NCI-H1930 (cell line): ENCODE measurements around the gene PCDHAC2.

ENCODE experiments used
- DNase-seq, 2 experiments: peaks; one replicate each; lab custom pipeline; 2025; lab: John Stamatoyannopoulos, UW

Gene PCDHAC2

DNA sequence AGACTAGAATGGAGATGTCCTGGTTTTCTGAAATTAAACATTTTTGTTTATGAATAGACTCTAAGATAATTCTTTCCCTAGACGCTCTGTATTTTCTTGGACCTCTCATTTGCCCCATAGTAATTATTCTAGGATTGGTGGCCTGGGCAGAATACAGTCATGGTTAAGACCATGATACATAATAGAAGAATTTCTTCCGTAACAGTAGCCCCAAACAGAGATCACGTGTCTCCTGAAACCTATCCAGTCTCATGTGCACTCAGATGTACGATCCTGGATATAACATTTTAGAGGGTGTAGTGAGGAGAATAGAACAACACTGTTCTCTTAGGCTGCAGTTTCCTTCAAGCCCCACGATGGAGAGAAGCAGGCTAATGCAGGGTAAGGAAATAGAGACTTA lies 22.3 kb downstream of the PCDHAC2 start:
- no peak for DNase-seq

DNA sequence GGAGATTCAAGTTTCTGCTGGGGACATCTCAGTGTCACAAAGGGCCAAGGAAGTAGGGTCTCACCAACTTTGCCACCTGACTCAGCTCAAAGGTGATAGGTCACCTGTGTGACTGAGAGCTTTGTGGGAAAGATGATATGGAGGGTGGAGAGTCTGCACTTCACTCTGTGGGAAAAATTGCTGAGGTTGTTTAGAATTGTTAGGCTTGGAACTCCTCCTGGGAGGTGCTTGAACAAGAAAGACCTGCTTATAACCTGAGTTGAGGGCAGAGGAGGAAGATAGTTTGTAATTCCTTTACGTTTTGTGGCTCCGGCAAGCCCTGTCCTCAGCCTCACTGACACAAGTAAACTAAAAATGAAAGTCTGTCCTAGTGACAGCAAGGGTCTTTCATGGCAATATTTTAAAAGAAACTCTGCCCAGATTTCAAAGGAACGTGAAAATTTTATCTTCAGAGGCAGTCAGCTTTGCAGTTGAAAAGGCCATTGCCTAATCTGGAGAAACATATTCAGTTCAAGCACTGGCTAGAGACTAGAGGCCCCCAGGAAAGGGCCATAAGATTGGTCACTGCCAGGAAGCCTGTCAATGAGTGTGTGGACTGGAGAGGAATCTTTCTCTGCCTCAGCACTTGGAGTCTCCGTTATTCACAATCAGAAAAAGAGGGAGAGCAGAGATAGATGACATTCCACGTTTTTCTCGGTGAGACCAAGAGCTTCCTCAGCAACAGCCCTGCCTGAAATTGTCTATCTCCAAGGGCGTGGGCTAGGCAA lies 23.2 kb downstream of the PCDHAC2 start:
- no peak for DNase-seq

DNA sequence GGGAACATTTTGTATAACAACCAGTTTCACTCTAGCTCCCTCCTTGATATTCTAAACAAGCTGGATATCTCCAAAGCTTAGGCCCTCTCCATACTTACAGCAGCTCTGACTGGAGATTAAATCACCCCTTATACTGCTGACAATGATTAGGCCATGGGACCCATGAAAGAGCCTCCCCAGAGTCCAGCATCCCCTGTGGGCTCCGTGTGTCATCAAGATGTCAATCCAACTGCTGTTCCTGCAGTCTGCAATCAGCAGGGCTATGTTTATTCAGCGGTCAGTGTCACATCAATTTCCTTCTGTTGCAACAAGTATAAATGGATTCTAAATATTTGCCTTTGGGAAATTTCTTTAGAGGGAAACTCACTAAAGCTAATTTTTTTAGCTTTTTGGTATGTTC lies 26.6 kb downstream of the PCDHAC2 start:
- peak in 1 of 2 experiments; percentile 40 for DNase-seq

DNA sequence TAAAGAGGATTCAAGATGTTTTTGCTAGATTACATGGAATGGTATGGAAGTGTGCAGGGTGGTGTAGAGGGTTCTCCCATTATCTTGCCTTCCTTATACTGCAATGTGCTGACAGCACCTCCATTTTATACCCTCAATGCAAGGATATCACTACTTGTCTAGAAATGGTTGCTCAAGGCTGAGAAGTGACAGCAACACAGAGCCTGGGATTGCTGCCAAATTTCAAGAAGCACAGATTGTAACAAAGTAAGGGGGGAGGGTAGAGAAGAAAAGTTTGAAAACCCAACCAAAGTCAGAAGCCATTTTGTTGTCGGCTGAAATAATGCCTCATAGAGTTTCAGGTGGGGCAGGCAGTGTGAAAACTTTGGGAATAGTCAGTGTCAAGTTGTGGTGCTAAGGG lies 29.8 kb downstream of the PCDHAC2 start:
- DNase-seq = no peak

DNA sequence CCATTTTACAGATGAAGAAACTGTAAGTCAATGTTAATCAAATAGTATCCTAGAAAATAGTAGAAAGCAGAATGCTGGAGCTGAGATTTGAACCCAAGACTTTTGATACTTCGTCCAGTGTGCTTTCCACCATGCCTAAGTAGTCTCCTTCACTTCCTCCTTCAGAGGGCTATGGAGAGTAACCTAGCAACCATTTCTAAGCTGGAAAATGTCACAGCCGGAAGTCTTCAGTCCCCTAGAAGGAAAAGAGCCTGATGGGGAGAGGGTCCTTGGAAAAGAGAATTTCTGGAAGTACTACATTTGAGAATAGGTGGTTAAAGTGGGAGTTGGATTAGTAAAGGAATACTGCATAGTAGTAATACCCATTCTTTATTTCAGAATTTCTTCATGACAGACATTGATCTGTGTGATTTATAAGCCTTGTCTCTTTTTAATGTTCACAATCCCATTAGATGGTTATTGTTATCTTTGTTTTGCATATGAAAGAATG lies 32.7 kb downstream of the PCDHAC2 start:
- DNase-seq = no peak

DNA sequence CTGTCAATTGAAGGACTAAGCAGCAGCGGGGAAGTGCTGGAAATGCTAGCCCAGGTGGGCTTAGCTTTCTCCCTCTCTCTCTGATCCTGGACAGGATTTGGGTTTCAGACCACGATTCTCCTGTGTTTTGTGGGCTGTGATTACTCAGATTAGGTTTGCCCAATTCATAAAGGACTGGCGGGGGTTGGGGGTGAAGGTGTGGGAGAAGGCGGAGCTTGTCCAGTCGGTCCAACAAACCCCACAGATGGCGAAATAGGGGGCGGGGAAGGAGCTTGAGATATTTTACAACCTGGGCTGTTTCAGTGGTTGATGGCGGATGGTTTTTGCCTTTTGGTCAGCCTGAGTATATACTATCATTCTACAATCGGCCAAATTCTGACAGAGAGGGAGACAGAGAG lies 35.2 kb downstream of the PCDHAC2 start:
- DNase-seq = peak; percentile 13 to 29

DNA sequence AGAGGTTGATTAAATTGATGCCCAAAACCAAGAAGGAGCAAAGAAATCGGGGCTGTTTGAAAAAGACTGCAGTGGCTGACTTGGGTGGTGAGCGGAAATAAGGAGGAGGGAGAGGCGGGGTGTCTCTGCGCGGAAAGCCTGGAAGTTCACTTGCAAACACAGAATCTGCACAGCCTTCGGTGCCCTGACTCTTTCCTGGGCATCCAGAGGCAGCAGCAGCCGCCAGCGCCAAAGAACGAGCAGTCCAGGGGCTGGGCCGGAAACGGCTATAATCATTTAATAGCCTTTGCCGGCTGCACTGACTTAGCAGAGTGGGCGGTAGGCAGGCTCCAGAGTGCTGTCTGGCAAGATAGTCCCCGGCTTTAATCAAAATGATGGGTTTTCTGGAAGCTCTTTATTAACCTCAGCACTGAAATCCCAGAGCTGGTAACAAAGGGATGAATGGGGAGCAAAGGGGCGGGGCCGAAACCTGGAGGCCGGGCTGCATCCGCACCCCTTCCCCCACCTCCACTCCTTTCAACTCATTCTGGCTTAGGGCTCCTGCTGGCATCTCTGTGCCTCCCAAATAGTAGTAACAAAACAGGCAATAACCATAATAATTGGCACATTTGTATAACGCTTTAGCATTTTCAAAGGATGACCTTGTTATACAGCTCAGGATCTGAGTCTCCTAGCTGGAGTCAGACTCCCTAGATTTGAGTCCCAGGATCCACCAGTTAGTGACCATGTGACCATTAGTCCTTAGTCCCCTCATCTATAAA lies 35.7 kb downstream of the PCDHAC2 start:
- peak in 1 of 2 experiments; percentile 53 for DNase-seq

DNA sequence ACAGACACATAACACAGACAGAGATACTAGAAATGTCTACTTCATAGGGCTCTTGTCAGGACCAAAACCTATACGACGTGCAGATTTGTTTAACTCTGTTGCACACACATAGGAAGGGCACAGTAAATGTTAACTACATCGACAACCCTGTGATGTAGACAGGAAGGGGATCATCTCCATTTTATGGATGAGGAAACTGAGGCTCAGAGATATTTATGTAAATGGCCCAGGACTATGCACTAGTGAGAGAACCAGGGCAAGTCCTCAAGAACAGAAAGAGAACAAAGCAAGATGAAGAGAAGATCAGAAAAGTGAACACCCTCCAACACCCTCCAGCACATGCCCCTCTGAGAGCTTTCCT lies 36.3 kb downstream of the PCDHAC2 start:
- DNase-seq = no peak

DNA sequence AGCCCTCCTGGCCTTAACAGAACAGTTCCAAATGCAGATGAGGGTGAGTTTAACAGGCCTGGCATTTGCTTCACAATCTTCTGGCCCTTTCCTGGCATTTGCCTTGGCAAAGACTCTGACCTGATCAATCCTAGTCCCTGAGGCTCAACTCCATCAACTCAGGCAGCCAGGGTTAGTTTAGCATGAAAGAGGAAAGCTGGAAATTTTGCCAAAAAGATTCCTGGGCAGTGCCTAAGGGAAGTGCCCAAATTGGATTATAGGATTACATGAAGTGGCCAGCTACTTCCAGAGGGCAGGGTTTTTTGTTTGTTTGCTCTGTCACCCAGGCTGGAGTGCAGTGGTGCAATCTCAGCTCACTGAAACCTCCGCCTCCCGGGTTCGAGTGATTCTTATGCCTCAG lies 36.8 kb downstream of the PCDHAC2 start:
- no peak for DNase-seq

DNA sequence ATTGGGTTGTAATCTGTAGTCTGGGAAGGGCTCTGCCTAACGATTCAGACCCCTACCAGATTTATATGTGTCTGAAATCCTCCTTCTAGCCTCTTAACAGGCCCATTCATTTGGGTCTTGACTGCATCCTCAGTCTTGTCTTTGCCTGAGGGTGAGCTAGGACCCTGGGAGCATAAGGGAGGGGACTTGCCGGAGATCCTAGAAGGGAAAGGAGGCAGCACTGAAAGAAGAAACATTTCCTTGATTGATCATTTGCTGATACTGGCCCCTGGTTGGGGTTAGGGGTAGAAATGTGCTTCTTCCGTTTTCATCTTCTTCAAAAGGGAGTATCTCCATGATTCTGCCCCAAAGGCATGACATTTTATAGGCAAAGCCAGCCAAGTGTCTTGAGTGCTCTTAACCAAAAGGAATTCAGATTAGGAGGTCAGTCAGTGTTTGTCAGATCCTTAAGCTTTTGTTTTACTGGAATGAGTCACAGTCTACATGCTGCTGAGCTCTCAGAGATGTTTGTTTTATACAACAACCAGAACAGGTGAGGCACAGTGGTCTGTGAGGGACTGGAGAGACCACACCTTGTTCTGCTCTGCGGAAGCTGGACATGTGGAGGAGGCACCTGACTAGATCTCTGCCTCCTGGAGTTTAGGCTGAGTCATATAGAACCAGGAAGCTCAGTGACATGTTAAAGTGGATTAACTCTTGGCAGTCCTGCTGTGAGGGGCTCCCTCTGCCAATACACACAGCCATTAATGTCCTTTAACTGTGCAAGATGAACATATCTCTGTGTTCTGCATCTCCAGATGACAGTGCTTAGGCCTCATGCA lies 37.7 kb downstream of the PCDHAC2 start:
- peak in 1 of 2 experiments; percentile 4 for DNase-seq

DNA sequence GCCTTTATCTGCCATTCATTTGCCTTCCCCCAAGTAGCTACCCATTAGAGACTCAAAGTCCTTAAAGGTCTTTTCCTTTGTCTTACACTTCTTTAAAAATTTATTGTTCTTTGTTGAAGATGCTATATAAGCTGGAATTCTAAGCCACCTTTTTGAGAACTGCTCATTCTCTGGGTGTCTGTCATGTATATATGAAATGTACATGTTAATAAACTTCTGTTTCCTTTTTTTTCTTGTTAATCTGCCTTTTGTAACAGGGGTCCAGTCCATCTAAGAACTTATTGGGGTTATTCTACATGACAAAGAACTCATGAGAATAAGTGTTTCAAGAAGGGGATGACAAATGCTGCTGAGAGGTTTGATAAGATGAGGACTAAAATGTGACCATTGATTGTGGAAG lies 41.5 kb downstream of the PCDHAC2 start:
- no peak for DNase-seq

DNA sequence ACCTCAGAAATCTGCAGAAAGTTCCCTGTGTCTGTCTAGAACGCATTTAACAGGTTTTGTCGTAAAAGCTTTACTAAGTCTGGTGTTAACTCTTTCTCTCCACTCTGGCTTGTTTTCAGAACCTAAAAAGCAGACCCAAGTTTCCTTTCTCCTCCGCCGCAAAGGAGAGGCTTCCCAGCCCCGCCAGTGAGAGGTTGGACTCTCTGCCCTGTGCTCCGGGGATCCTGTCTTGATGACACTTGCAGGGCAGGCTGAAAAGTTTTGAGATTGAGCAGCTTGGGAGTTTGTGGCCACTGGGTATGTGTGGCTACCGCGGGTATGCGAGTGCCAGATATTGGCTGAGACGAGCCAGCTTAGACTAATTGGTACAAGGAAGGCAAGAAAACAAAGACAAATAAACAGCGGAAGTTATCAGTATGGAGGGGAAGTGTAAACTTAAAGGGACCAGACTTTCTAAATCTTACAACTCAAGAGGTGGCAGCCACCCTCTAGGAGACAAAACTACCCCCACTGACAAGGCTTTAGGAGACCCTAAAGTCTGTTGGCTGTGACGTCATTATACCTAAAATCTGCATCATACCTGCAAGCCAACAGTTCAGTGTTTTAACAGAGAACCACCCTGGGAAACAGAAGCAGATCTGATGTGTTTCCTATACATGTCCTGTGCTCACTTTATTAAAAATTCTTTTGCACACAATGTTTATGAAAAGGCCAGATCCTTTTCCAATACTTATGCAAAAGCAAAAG lies 43.9 kb downstream of the PCDHAC2 start:
- no peak for DNase-seq

DNA sequence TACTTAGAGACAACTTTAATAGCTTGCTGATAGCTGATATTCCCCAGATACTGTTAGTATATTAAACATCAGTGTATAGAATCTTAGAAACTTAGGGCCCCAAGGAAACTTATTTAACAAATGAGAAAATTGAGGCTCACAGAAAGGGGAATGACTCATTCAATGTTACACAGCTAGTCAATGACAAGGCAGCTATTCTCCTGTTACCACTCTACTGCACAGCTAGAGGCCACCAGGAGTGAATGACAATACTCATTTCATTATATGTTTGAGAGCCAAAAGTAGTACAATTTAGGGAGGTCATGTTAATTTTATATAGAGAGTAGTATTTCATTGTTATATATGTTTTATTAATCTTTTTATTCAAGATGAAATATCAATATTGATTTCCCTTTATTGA lies 51.7 kb downstream of the PCDHAC2 start:
- DNase-seq = no peak
